ENCODE data around the gene SLC35F6.
"Not testable (repeated sequence)": the region's sequence is repeated elsewhere in the genome, so short reads cannot be mapped to it uniquely, and the experiment has no call there.

The SLC35F6 gene

GRCh38 chr2:26812731-26813130, 48.6 kb downstream of the SLC35F6 start:
- no peak overlapping the region for H3K4me3 ChIP-seq (ENCODE audit: low read length)
- no peaks in the 10 kb centered on the region for H3K27me3 ChIP-seq (ENCODE audit: insufficient read depth, low read length)
- H2AFZ ChIP-seq (ENCODE audit: low read depth, low read length), result no peak overlapping the region
- H3K9me3 ChIP-seq (ENCODE audit: low read length), result peaks cover 2% of the 10 kb centered on the region
- no peaks in the 10 kb centered on the region for H3K36me3 ChIP-seq (ENCODE audit: insufficient read depth, low read length)
- peaks cover 7% of the 10 kb centered on the region for H3K4me1 ChIP-seq (ENCODE audit: insufficient read depth, low read length)

DNA sequence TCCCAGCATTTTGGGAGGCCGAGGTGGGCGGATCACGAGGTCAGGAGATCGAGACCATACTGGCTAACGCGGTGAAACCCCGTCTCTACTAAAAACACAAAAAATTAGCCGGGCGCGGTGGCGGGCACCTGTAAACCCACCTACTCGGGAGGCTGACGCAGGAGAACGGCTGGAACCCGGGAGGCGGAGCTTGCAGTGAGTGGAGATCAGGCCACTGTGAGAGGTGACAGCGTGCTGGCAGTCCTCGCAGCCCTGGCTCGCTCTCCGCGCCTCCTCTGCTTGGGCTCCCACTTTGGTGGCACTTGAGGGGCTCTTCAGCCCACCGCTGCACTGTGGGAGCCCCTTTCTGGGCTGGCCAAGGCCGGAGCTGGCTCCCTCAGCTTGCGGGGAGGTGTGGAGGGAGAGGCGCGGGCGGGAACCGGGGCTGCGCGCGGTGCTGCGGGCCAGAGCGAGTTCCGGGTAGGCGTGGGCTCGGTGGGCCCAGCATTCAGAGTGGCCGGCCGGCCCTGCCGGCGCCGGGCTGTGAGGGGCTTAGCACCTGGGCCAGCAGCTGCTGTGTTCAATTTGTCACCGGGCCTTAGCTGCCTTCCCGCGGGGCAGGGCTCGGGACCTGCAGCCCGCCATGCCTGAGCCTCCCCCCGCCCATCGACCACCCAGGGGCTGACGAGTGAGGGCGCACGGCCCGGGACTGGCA, 50.1 kb downstream of the SLC35F6 start:
- not testable (repeated sequence) for H3K9me3 ChIP-seq (ENCODE audit: low read length); H3K4me1 ChIP-seq (ENCODE audit: insufficient read depth, low read length); H2AFZ ChIP-seq (ENCODE audit: low read depth, low read length); H3K27me3 ChIP-seq (ENCODE audit: insufficient read depth, low read length); H3K4me3 ChIP-seq (ENCODE audit: low read length); H3K36me3 ChIP-seq (ENCODE audit: insufficient read depth, low read length)

- Histone ChIP-seq H3K4me3 (ENCODE audit: low read length) (no peak overlapping the region), H3K4me1 (ENCODE audit: insufficient read depth, low read length) (peaks cover 6% of the 10 kb centered on the region), H3K27me3 (ENCODE audit: insufficient read depth, low read length) (no peaks in the 10 kb centered on the region), H3K9me3 (ENCODE audit: low read length) (peaks cover 2% of the 10 kb centered on the region), H3K36me3 (ENCODE audit: insufficient read depth, low read length) (no peaks in the 10 kb centered on the region), H2AFZ (ENCODE audit: low read depth, low read length) (no peak overlapping the region)
These were observed 52.8 kb downstream of the SLC35F6 start for GRCh38 chr2:26816893-26817292.

DNA sequence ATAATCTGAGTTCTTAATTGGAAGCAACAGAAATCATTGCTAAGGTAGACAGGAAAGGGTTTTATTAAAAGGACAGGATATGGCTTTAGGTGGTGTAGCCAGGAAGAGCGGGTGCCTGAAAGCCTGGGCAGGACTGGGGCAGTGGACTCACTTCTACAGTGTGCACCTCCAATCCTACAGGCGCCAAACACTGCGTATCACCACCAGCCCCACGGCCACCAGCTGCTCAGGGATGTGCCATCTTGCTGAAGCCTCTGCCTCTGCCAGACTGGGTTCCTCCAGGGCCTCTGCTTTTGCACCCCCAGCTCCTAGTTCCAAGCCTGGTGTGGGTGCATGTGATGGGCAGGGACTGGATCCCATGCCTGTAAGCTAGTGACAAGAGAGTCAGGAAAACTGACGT, 54.2 kb downstream of the SLC35F6 start:
- Histone ChIP-seq H3K4me1 (ENCODE audit: insufficient read depth, low read length) (peaks cover 6% of the 10 kb centered on the region), H3K27me3 (ENCODE audit: insufficient read depth, low read length) (no peaks in the 10 kb centered on the region), H3K36me3 (ENCODE audit: insufficient read depth, low read length) (no peaks in the 10 kb centered on the region), H3K9me3 (ENCODE audit: low read length) (peaks cover 2% of the 10 kb centered on the region), H3K4me3 (ENCODE audit: low read length) (no peak overlapping the region), H2AFZ (ENCODE audit: low read depth, low read length) (no peak overlapping the region)

- H2AFZ ChIP-seq (ENCODE audit: low read depth, low read length), result no peak overlapping the region
- no peak overlapping the region for H3K4me3 ChIP-seq (ENCODE audit: low read length)
- H3K9me3 ChIP-seq (ENCODE audit: low read length), result peaks cover 2% of the 10 kb centered on the region
- no peaks in the 10 kb centered on the region for H3K27me3 ChIP-seq (ENCODE audit: insufficient read depth, low read length)
- peaks cover 6% of the 10 kb centered on the region for H3K4me1 ChIP-seq (ENCODE audit: insufficient read depth, low read length)
- no peaks in the 10 kb centered on the region for H3K36me3 ChIP-seq (ENCODE audit: insufficient read depth, low read length)
These were observed 54.9 kb downstream of the SLC35F6 start for GRCh38 chr2:26818972-26819371.

DNA sequence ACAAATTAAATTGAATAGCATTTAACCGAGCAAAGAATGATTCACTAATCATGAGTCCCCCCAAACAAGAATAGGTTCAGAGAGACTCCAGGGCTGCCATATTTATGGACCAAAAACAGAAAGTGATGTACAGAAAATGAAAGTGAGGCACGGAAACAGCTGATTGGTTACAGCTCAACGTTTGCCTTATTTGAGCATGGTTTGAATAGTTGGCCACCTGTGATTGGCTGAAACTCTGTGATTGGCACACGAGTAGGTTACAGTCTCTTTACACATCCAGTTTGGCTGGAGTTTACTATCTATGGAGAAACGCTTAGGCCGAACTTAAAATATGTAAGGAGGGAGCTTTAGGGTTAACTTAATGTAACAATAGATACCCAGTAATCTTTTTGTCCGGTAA, 56.8 kb downstream of the SLC35F6 start:
- Histone ChIP-seq H3K9me3 (ENCODE audit: low read length) (no peaks in the 10 kb centered on the region), H3K36me3 (ENCODE audit: insufficient read depth, low read length) (no peaks in the 10 kb centered on the region), H2AFZ (ENCODE audit: low read depth, low read length) (no peak overlapping the region), H3K27me3 (ENCODE audit: insufficient read depth, low read length) (no peaks in the 10 kb centered on the region), H3K4me1 (ENCODE audit: insufficient read depth, low read length) (peaks cover 6% of the 10 kb centered on the region), H3K4me3 (ENCODE audit: low read length) (no peak overlapping the region)

GRCh38 chr2:26822877-26823276, 58.8 kb downstream of the SLC35F6 start:
- H3K4me1 ChIP-seq (ENCODE audit: insufficient read depth, low read length), result peaks cover 6% of the 10 kb centered on the region
- H3K27me3 ChIP-seq (ENCODE audit: insufficient read depth, low read length), result no peaks in the 10 kb centered on the region
- no peak overlapping the region for H3K4me3 ChIP-seq (ENCODE audit: low read length)
- no peaks in the 10 kb centered on the region for H3K9me3 ChIP-seq (ENCODE audit: low read length)
- no peaks in the 10 kb centered on the region for H3K36me3 ChIP-seq (ENCODE audit: insufficient read depth, low read length)
- H2AFZ ChIP-seq (ENCODE audit: low read depth, low read length), result no peak overlapping the region
